HepG2 (cell line): ENCODE results near the gene CEP164. TPM values are rescaled to one million over a fixed set of nuclear protein-coding genes. Genes with fewer than 3 reads are reported as not detected.

Experiments used
- ATAC-seq: fragments of 200-7000 bp; cut with Tn5 transposase; 3 replicates; pipeline ENCODE4 v1.9.1; 2020; ENCODE audit warnings: mild to moderate bottlenecking, moderate library complexity
- BruUV-seq: library from RNA; stranded (reverse); fragments of 400-500 nt; replicated peaks from 2 replicates; lab custom pipeline; 2021; lab: Mats Ljungman, UMichigan
- CTCF ChIA-PET: fragments of 300-600 bp; formaldehyde crosslinking; extraction: SDS; loops from one replicate; lab custom pipeline; 2021; ENCODE audit warnings: low total read pairs, inconsistent platforms, low intra/inter-chr PET ratio; lab: Yijun Ruan, JAX
- POLR2A ChIA-PET: fragments of 350-600 bp; sonication (Branson Sonifier 250); formaldehyde crosslinking; loops from one replicate; lab custom pipeline; 2020; ENCODE audit warnings: antibody characterized with exemption, inconsistent platforms; lab: Yijun Ruan, JAX
- DNase-seq: peaks from one replicate; pipeline ENCODE4 v3.0.0-alpha.2; 2015; ENCODE audit warnings: low spot score
- FAIRE-seq: peaks from 3 replicates; lab custom pipeline; 2011; peaks lifted over from hg19 to GRCh38; lab: Jason Lieb, UNC
- H2AFZ ChIP-seq: one replicate; pipeline ENCODE4 v1.6.1; 2011; ENCODE audit warnings: low read length, inconsistent platforms
- H3K27ac ChIP-seq: fragments of 300-600 bp; 3 replicates; pipeline ENCODE4 v1.8.0; 2011; ENCODE audit warnings: mixed run types, mild to moderate bottlenecking, mixed read lengths, low read length, inconsistent platforms; ENCODE audit not compliant: insufficient read depth; ENCODE audit errors: extremely low read length
- H3K27me3 ChIP-seq, 2 experiments: fragments of 200-600 bp in 1 of 2; 2 replicates in 1 of 2; 3 replicates in 1 of 2; pipeline versions ENCODE4 v1.6.0 to v1.8.0; 2011; ENCODE audit warnings: low read length in 2 of 2, mild to moderate bottlenecking in 2 of 2, moderate library complexity in 2 of 2, inconsistent platforms in 1 of 2; ENCODE audit not compliant: insufficient read depth in 2 of 2, control insufficient read depth in 1 of 2
- H3K36me3 ChIP-seq, 2 experiments: fragments of 200-600 bp in 1 of 2; replicated peaks in 1 of 2; 2 replicates in 1 of 2; 3 replicates in 1 of 2; pipeline versions ENCODE4 v1.5.1 to v1.8.0; 2011; ENCODE audit warnings: low read length in 2 of 2, inconsistent platforms in 1 of 2; ENCODE audit not compliant: insufficient read depth in 2 of 2, control insufficient read depth in 1 of 2
- H3K4me1 ChIP-seq: 2 replicates; pipeline ENCODE4 v1.5.1; 2012; ENCODE audit warnings: low read length, inconsistent platforms; ENCODE audit not compliant: insufficient read depth
- H3K4me2 ChIP-seq: 2 replicates; pipeline ENCODE4 v1.6.0; 2011; ENCODE audit warnings: low read depth, low read length, inconsistent platforms
- H3K4me3 ChIP-seq, 3 experiments: fragments of 200-600 bp in 1 of 3; sonication (generic), shearing (Covaris generic) in 1 of 3; replicated peaks in 1 of 3; 2 replicates each; pipeline ENCODE4 v1.5.1; 2011 to 2016; ENCODE audit warnings: low read length in 3 of 3, inconsistent platforms in 2 of 3, low read depth in 2 of 3, mild to moderate bottlenecking in 2 of 3, control low read depth in 1 of 3, mixed read lengths in 1 of 3; ENCODE audit not compliant: insufficient read depth in 1 of 3
- H3K79me2 ChIP-seq: one replicate; pipeline ENCODE4 v1.6.1; 2011; ENCODE audit warnings: low read length, inconsistent platforms; ENCODE audit not compliant: insufficient read depth
- H3K9ac ChIP-seq: 2 replicates; pipeline ENCODE4 v1.6.0; 2011; ENCODE audit warnings: mild to moderate bottlenecking, low read depth, low read length, inconsistent platforms; ENCODE audit not compliant: insufficient read depth
- H3K9me3 ChIP-seq: 2 replicates; pipeline ENCODE4 v1.5.1; 2012; ENCODE audit warnings: mild to moderate bottlenecking, low read length
- H4K20me1 ChIP-seq: 2 replicates; pipeline ENCODE4 v1.6.0; 2011; ENCODE audit warnings: inconsistent platforms, mild to moderate bottlenecking, low read length, moderate library complexity; ENCODE audit not compliant: insufficient read depth
- ARID4A ChIP-seq: sonication (generic); formaldehyde crosslinking; IDR thresholded peaks from 2 replicates; pipeline ENCODE4 v1.5.0; 2020; ENCODE audit warnings: mild to moderate bottlenecking, missing genetic modification reagents, borderline replicate concordance
- KDM2A ChIP-seq: sonication (generic); formaldehyde crosslinking; IDR thresholded peaks from 2 replicates; pipeline ENCODE4 v1.4.0; 2020; ENCODE audit warnings: low read depth, missing genetic modification reagents, borderline replicate concordance
- NCOA2 ChIP-seq: sonication (generic); formaldehyde crosslinking; IDR thresholded peaks from 2 replicates; pipeline ENCODE4 v1.8.0; 2022; ENCODE audit warnings: inconsistent platforms
- SAFB2 ChIP-seq: sonication (generic); formaldehyde crosslinking; IDR thresholded peaks from 2 replicates; pipeline ENCODE4 v1.5.1; 2020; ENCODE audit warnings: missing genetic modification reagents, low read depth, mild to moderate bottlenecking, borderline replicate concordance
- SP4 ChIP-seq: sonication (generic); formaldehyde crosslinking; IDR thresholded peaks from 2 replicates; pipeline ENCODE4 v1.8.1; 2023; ENCODE audit warnings: mild to moderate bottlenecking, missing genetic modification reagents
- TMF1 ChIP-seq: sonication (generic); formaldehyde crosslinking; IDR thresholded peaks from 2 replicates; pipeline ENCODE4 v1.8.1; 2022; ENCODE audit warnings: low read depth, missing genetic modification reagents
- ZBTB37 ChIP-seq: sonication (generic); formaldehyde crosslinking; IDR thresholded peaks from 2 replicates; pipeline ENCODE4 v1.4.0; 2020; ENCODE audit warnings: mild to moderate bottlenecking, missing genetic modification reagents
- ZBTB40 ChIP-seq, 2 experiments: fragments of 450-650 bp in 1 of 2; sonication (generic) in 1 of 2; formaldehyde crosslinking in 1 of 2; IDR thresholded peaks; 2 replicates each; pipeline versions ENCODE4 v1.6.1 to v1.8.0; 2016 to 2022; ENCODE audit warnings: antibody characterized with exemption in 1 of 2, mild to moderate bottlenecking in 1 of 2, missing genetic modification reagents in 1 of 2
- ZFP1 ChIP-seq: IDR thresholded peaks from 2 replicates; pipeline ENCODE4 v1.6.1; 2016
- ZNF274 ChIP-seq: sonication (generic); formaldehyde crosslinking; IDR thresholded peaks from 2 replicates; pipeline ENCODE4 v1.5.1; 2020; ENCODE audit warnings: mild to moderate bottlenecking, missing genetic modification reagents
- ZNF7 ChIP-seq: IDR thresholded peaks from 2 replicates; pipeline ENCODE4 v1.6.1; 2016; ENCODE audit warnings: missing biosample characterization, missing genetic modification reagents
- WGBS: methylation state at CpG from one replicate; pipeline ENCODE4 v1.1.6; 2017; ENCODE audit warnings: low lambda C conversion rate; 5-methylcytosine and 5-hydroxymethylcytosine counted together
- in situ Hi-C: cut with HindIII; loops from 2 replicates; pipeline ENCODE4 v1.10.0; 2017; ENCODE audit warnings: low pct_unique_long_range_greater_than_20kb; ENCODE audit not compliant: extremely low pct_ligation_motif_present
- intact Hi-C: fragments of 100-400 bp; cut with micrococcal nuclease; formaldehyde crosslinking; loops from one replicate; pipeline ENCODE4 v1.10.0; 2022; ENCODE audit not compliant: unreplicated experiment
- polyA plus RNA-seq, 8 experiments: library from polyadenylated mRNA; depleted of rRNA in 3 of 8; stranded (reverse) in 7 of 8; unstranded in 1 of 8; fragments of >200 nt; fragmentation: Illumina TruSeq in 4 of 8; extraction: Trizol in 4 of 8; gene quantifications; 2 replicates each; pipeline versions ENCODE4 v1.2.1 to v1.2.3, GENCODE V29; 2011 to 2016; ENCODE audit warnings: low read depth in 4 of 8, missing spikeins in 1 of 8, mixed read lengths in 1 of 8; ENCODE audit not compliant: insufficient read depth in 1 of 8
- total RNA-seq, 5 experiments: library from RNA; depleted of rRNA; stranded (reverse); fragments of >200 nt; fragmentation: Illumina TruSeq; extraction: Trizol; gene quantifications; 2 replicates each; pipeline ENCODE4 v1.2.3, GENCODE V29; 2016; ENCODE audit warnings: low read depth in 1 of 5

Gene CEP164
- total and polyA plus RNA-seq, 2 of the 13 experiments (the other 11 are each of a cell fraction or from before 2014, with no cell fraction given): 11.4 to 15.2 TPM

GRCh38 chr11:117459979-117460300 lies 132.3 kb downstream of the CEP164 start:
- TF ChIP-seq ZBTB40 (IDR thresholded peaks at IDR 0.05): no peak
- TF ChIP-seq ZBTB40 (CRISPR knock-in tag; IDR thresholded peaks at IDR 0.05): no peak
- no peak for TF ChIP-seq TMF1 (CRISPR knock-in tag)
- TF ChIP-seq KDM2A (CRISPR knock-in tag): no peak
- no peak for TF ChIP-seq SP4 (CRISPR knock-in tag)
- no peak for TF ChIP-seq ZFP1 (CRISPR knock-in tag)
- no peak for TF ChIP-seq ZNF274 (CRISPR knock-in tag)
- TF ChIP-seq ZBTB37 (CRISPR knock-in tag): no peak
- TF ChIP-seq NCOA2 (CRISPR knock-in tag): no peak
- no peak for TF ChIP-seq ARID4A (CRISPR knock-in tag)
- no peak for TF ChIP-seq ZNF7 (CRISPR knock-in tag)
- no peak for TF ChIP-seq SAFB2
- WGBS: 39% methylated on average over 5 of the region's 5 CpGs
- H3K9me3 ChIP-seq: no peaks in the 10 kb centered on the region
- intact Hi-C loops: no loop called here
- ChIA-PET POLR2A (no interaction called here), CTCF (no interaction called here)
- no peak for FAIRE-seq
- no peak overlapping the region for H3K27ac ChIP-seq
- no peaks in the 10 kb centered on the region for H3K36me3 ChIP-seq
- no peaks in the 10 kb centered on the region for H3K79me2 ChIP-seq
- BruUV-seq: no TSS peak
- in situ Hi-C loops: no loop called here
- no peaks in the 10 kb centered on the region for H3K4me1 ChIP-seq
- no peak for DNase-seq
- H2AFZ ChIP-seq: no peak overlapping the region
- H3K4me3 ChIP-seq: no peak overlapping the region
- H3K9ac ChIP-seq: no peak overlapping the region
- peaks cover 8 to 28% of the 10 kb centered on the region in 2 experiments; a peak in 4 of 5 replicates for H3K27me3 ChIP-seq
- no peak for ATAC-seq
- H3K4me2 ChIP-seq: no peak overlapping the region
- no peaks in the 10 kb centered on the region for H4K20me1 ChIP-seq
